Measurements from ENCODE around the gene UBE2E2. TPM values are rescaled to one million over a fixed set of nuclear protein-coding genes. Genes with fewer than 3 reads are reported as not detected.

The UBE2E2 gene
- total RNA-seq, 1 donor from 2014 or later, result 32.5 TPM

GRCh38 chr3:23455775-23456174 lies 252.6 kb downstream of the UBE2E2 start:
- H3K27ac Mint-ChIP-seq, result no peak overlapping the region
- H3K27me3 Mint-ChIP-seq, result no peaks in the 10 kb centered on the region
- peaks cover 12% of the 10 kb centered on the region for H3K9me3 Mint-ChIP-seq (ENCODE audit: low read depth)
- no peak for TF ChIP-seq CTCF (IDR thresholded peaks at IDR 0.05; ENCODE audit: unreplicated experiment)
- no peak for DNase-seq (ENCODE audit: low spot score, unreplicated experiment)
- H3K36me3 Mint-ChIP-seq (ENCODE audit: insufficient read depth), result peaks cover 2% of the 10 kb centered on the region
- no peaks in the 10 kb centered on the region for H3K4me1 Mint-ChIP-seq (ENCODE audit: low read depth)
- H3K4me3 Mint-ChIP-seq (ENCODE audit: low read depth), result no peak overlapping the region

GRCh38 chr3:23457697-23458096 lies 254.6 kb downstream of the UBE2E2 start:
- Mint-ChIP-seq H3K4me1 (ENCODE audit: low read depth) (no peaks in the 10 kb centered on the region), H3K27ac (no peak overlapping the region), H3K27me3 (no peaks in the 10 kb centered on the region), H3K9me3 (ENCODE audit: low read depth) (peaks cover 12% of the 10 kb centered on the region), H3K4me3 (ENCODE audit: low read depth) (no peak overlapping the region), H3K36me3 (ENCODE audit: insufficient read depth) (peaks cover 2% of the 10 kb centered on the region)
- no peak for TF ChIP-seq CTCF (IDR thresholded peaks at IDR 0.05; ENCODE audit: unreplicated experiment)
- no peak for DNase-seq (ENCODE audit: low spot score, unreplicated experiment)

DNA sequence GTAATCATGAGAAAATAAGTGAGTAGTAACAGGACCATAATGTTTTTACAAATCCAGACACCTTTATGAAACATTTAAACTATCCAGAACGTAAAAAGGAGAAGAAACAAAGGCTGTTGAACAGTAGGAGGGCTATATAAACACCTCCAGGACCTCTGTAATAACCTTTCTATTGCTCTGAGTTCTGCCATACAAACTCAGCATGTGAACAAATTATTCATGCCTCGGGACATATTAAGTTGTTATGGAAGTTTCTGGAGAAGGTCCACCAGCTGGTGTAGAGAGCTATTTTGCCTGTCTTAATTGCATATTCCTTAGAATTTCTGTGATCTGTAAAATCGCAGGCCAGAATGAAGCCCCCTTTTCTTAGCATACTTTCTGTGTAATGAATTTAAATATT lies 256.3 kb downstream of the UBE2E2 start:
- peaks cover 2% of the 10 kb centered on the region for H3K36me3 Mint-ChIP-seq (ENCODE audit: insufficient read depth)
- H3K27me3 Mint-ChIP-seq, result no peaks in the 10 kb centered on the region
- no peaks in the 10 kb centered on the region for H3K4me1 Mint-ChIP-seq (ENCODE audit: low read depth)
- H3K4me3 Mint-ChIP-seq (ENCODE audit: low read depth), result no peak overlapping the region
- H3K9me3 Mint-ChIP-seq (ENCODE audit: low read depth), result peaks cover 12% of the 10 kb centered on the region
- no peak overlapping the region for H3K27ac Mint-ChIP-seq
- TF ChIP-seq CTCF (IDR thresholded peaks at IDR 0.05; ENCODE audit: unreplicated experiment), result no peak
- DNase-seq (ENCODE audit: low spot score, unreplicated experiment), result no peak

- no peak for DNase-seq (ENCODE audit: low spot score, unreplicated experiment)
- Mint-ChIP-seq H3K4me1 (ENCODE audit: low read depth) (no peaks in the 10 kb centered on the region), H3K4me3 (ENCODE audit: low read depth) (no peak overlapping the region), H3K27ac (no peak overlapping the region), H3K36me3 (ENCODE audit: insufficient read depth) (peaks cover 2% of the 10 kb centered on the region), H3K27me3 (no peaks in the 10 kb centered on the region), H3K9me3 (ENCODE audit: low read depth) (peaks cover 12% of the 10 kb centered on the region)
- no peak for TF ChIP-seq CTCF (IDR thresholded peaks at IDR 0.05; ENCODE audit: unreplicated experiment)
These were observed 256.9 kb downstream of the UBE2E2 start for GRCh38 chr3:23459889-23460546.

DNA sequence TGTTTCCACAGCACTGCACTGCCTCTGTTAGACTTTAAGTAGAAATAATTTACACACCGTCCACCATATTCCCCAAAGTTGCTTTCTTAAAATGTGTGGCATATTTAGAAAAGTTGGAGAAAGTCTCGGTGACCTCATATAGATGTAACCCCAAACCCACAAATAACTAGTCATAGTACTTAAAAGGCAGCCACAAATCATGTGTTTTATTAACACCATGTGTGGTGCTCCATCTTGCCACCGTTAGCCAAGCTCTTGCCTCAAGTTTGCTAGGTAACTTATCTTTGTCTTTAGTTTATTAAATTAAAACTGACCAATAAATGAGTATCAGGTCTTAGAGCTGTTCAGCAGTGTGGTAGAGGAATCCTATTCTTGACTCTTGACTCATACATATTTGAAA lies 257.9 kb downstream of the UBE2E2 start:
- DNase-seq (ENCODE audit: low spot score, unreplicated experiment), result no peak
- TF ChIP-seq CTCF (IDR thresholded peaks at IDR 0.05; ENCODE audit: unreplicated experiment), result no peak
- Mint-ChIP-seq H3K36me3 (ENCODE audit: insufficient read depth) (peaks cover 1% of the 10 kb centered on the region), H3K4me1 (ENCODE audit: low read depth) (no peaks in the 10 kb centered on the region), H3K9me3 (ENCODE audit: low read depth) (peaks cover 9% of the 10 kb centered on the region), H3K27ac (no peak overlapping the region), H3K27me3 (no peaks in the 10 kb centered on the region), H3K4me3 (ENCODE audit: low read depth) (no peak overlapping the region)
